ENCODE data around the gene STK4.

The STK4 gene

DNA sequence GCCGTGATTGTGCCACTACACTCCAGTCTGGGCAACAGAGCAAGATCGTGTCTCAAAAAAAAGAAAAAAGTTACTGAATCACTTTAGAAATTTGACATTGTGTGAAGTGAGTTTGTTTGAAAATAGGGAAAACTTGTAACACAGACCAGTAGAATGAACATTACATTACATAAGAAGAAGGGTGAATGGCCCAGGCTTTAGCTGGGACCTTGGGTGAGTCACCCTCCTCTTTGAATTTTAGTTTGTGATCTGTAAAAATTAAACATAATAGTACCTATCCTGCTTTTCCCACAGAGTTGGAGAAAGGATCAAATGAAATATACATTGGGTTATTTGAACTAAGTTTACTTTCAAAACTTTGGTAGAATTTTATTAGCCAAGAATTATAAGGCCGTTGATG lies 78.3 kb downstream of the STK4 start:
- TF ChIP-seq FOXP2 (optimal IDR thresholded peaks at IDR 0.05; ENCODE audit: borderline replicate concordance, extremely low read depth, extremely low read length, insufficient read depth) (no peak), POLR2AphosphoS5 (IDR thresholded peaks at IDR 0.05; ENCODE audit: low read depth, low read length) (no peak), TAF1 (IDR thresholded peaks at IDR 0.05; ENCODE audit: borderline replicate concordance, insufficient read depth, low read length) (no peak), SIN3A (IDR thresholded peaks at IDR 0.05; ENCODE audit: borderline replicate concordance, insufficient read depth, low read length) (no peak)
- TF ChIP-seq, protein P1, sequence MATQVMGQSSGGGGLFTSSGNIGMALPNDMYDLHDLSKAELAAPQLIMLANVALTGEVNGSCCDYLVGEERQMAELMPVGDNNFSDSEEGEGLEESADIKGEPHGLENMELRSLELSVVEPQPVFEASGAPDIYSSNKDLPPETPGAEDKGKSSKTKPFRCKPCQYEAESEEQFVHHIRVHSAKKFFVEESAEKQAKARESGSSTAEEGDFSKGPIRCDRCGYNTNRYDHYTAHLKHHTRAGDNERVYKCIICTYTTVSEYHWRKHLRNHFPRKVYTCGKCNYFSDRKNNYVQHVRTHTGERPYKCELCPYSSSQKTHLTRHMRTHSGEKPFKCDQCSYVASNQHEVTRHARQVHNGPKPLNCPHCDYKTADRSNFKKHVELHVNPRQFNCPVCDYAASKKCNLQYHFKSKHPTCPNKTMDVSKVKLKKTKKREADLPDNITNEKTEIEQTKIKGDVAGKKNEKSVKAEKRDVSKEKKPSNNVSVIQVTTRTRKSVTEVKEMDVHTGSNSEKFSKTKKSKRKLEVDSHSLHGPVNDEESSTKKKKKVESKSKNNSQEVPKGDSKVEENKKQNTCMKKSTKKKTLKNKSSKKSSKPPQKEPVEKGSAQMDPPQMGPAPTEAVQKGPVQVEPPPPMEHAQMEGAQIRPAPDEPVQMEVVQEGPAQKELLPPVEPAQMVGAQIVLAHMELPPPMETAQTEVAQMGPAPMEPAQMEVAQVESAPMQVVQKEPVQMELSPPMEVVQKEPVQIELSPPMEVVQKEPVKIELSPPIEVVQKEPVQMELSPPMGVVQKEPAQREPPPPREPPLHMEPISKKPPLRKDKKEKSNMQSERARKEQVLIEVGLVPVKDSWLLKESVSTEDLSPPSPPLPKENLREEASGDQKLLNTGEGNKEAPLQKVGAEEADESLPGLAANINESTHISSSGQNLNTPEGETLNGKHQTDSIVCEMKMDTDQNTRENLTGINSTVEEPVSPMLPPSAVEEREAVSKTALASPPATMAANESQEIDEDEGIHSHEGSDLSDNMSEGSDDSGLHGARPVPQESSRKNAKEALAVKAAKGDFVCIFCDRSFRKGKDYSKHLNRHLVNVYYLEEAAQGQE (IDR thresholded peaks at IDR 0.05; ENCODE audit: insufficient read depth in 1 of 2, low read depth in 2 of 2, low read length in 2 of 2), result no peak

DNA sequence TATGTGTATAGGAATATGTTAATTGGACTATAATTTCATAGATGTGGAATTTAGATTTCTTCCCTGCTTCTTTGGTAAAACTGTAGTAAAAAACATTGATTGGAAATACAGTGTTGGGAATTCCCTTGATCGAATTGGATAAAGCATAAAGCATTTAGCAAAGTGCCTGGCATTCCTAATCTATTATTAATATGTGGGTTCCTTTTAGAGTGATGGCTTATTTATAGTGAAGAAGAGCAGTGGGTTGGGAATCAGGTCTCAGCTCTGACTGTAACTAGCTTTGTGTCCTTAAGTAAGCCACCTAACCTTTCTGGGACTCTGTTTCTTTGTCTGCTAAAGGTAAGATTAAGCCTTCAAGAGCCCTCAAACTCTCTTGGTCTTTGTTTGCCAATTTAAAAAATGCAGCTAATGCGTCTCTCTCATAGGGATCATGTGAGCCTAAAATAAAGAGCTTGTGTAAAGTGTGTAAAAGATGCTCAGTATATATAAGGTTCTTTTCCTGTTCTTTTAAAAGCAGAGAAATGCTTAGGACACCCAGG lies 81.3 kb downstream of the STK4 start:
- TF ChIP-seq POLR2AphosphoS5 (IDR thresholded peaks at IDR 0.05; ENCODE audit: low read depth, low read length) (no peak), TAF1 (IDR thresholded peaks at IDR 0.05; ENCODE audit: borderline replicate concordance, insufficient read depth, low read length) (no peak), FOXP2 (optimal IDR thresholded peaks at IDR 0.05; ENCODE audit: borderline replicate concordance, extremely low read depth, extremely low read length, insufficient read depth) (no peak), SIN3A (IDR thresholded peaks at IDR 0.05; ENCODE audit: borderline replicate concordance, insufficient read depth, low read length) (no peak)
- TF ChIP-seq, protein P1 (IDR thresholded peaks at IDR 0.05; ENCODE audit: insufficient read depth in 1 of 2, low read depth in 2 of 2, low read length in 2 of 2), result no peak

DNA sequence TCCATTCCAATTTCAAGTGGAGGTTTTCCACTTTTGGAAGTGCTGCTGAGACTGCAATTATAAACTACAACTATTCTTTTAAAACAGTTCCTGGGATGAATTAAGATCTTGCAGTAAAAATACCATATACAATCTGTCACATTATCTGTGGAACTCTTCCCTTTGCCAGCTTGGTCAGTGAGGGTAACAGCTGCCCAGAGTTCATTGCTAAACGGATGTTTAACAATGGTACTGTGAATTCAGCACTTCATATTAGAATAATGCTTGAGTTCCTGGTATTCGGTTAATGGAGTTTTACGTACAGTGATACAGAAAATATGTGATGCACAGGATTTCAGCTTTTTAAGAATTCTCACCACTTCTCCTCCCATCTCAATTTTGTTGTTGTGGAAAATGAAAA lies 83.1 kb downstream of the STK4 start:
- TF ChIP-seq TAF1 (IDR thresholded peaks at IDR 0.05; ENCODE audit: borderline replicate concordance, insufficient read depth, low read length), result no peak
- TF ChIP-seq, protein P1 (IDR thresholded peaks at IDR 0.05; ENCODE audit: insufficient read depth in 1 of 2, low read depth in 2 of 2, low read length in 2 of 2), result no peak

DNA sequence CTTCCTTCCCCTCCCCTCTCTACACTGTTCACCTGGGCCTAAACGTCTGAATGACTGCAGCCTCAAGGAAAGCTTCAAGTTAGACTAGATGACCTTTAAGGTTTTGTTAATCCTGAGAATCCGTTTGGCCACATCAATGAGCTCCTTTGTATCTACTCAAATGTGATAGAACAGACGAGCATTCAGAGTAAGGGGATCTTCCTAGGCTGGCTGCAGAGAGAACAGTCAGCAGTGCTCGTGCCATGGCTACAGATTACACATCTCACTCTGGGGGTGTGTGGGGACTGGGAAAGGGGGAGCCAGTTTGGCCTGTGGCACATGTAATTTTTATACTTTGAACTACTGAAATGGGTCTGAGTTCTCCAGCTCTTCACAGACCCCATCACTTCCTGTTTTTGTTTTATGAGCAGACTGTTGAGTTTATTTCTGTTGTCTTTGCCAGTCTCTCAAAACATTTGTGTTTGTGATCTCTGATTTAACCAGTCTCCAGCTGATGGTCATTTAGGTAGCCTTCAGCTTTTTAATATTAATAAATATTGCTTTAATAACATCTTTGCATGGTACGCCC lies 83.7 kb downstream of the STK4 start:
- TF ChIP-seq POLR2AphosphoS5 (IDR thresholded peaks at IDR 0.05; ENCODE audit: low read depth, low read length) (no peak), SIN3A (IDR thresholded peaks at IDR 0.05; ENCODE audit: borderline replicate concordance, insufficient read depth, low read length) (no peak), FOXP2 (optimal IDR thresholded peaks at IDR 0.05; ENCODE audit: borderline replicate concordance, extremely low read depth, extremely low read length, insufficient read depth) (no peak), TAF1 (IDR thresholded peaks at IDR 0.05; ENCODE audit: borderline replicate concordance, insufficient read depth, low read length) (no peak)
- TF ChIP-seq, protein P1 (IDR thresholded peaks at IDR 0.05; ENCODE audit: insufficient read depth in 1 of 2, low read depth in 2 of 2, low read length in 2 of 2), result no peak
